ENCODE measurements around the gene XK. TPM values are rescaled to one million over a fixed set of nuclear protein-coding genes. Genes with fewer than 3 reads are reported as not detected.

The XK gene
- total and polyA plus RNA-seq, 9 of the 15 experiments (the other 6 are each of a cell fraction or from before 2014, with no cell fraction given): 4.0 to 21.6 (median 11.6) TPM

- DNase-seq (ENCODE audit: extremely low read depth in 1 of 4, low spot score in 3 of 4) (no peak), FAIRE-seq (no peak), ATAC-seq (peak; percentile 69)
- Histone ChIP-seq H3K4me2 (ENCODE audit: insufficient read depth, low read length) (no peak overlapping the region), H2AFZ (ENCODE audit: low read depth, low read length) (0 out of 2 replicates have a peak overlapping the region, but pooled peaks have one; percentile 32), H3K79me2 (ENCODE audit: control insufficient read depth, insufficient read depth, low read length) (no peaks in the 10 kb centered on the region), H4K20me1 (replicated peaks; ENCODE audit: control insufficient read depth, insufficient read depth, low read length) (no peaks in the 10 kb centered on the region), H3K4me3 (no peak overlapping the region), H3K4me1 (replicated peaks in 1 of 2; ENCODE audit: control insufficient read depth in 2 of 2, insufficient read depth in 2 of 2, low read length in 2 of 2) (peaks cover 0 to 8% of the 10 kb centered on the region in 2 experiments; a peak in 3 of 5 replicates), H3K9ac (ENCODE audit: insufficient read depth in 1 of 2, low read depth in 2 of 2, low read length in 2 of 2) (no peak overlapping the region), H3K27ac (ENCODE audit: extremely low read depth, low read depth, low read length) (no peak overlapping the region), H3K9me3 (replicated peaks; ENCODE audit: control insufficient read depth, insufficient read depth, low read depth, low read length) (no peaks in the 10 kb centered on the region), H3K9me1 (ENCODE audit: control insufficient read depth, insufficient read depth, low read length) (no peaks in the 10 kb centered on the region), H3K36me3 (ENCODE audit: control insufficient read depth, insufficient read depth, low read length) (no peaks in the 10 kb centered on the region), H3K27me3 (ENCODE audit: control insufficient read depth in 2 of 2, insufficient read depth in 2 of 2, low read length in 2 of 2) (no peaks in the 10 kb centered on the region)
- BruUV-seq (replicated peaks): no TSS peak
- no peak for TF ChIP-seq HOMEZ (CRISPR knock-in tag; IDR thresholded peaks at IDR 0.05)
- peak in 1 of 3 experiments; percentile 19; a peak in 2 of 6 replicates for TF ChIP-seq CTCF (IDR thresholded peaks at IDR 0.05 in 2 of 3, conservative IDR thresholded peaks at IDR 0.05 in 1 of 3; ENCODE audit: insufficient read depth in 2 of 3, low read depth in 1 of 3, low read length in 3 of 3)
- intact Hi-C loops (cut with micrococcal nuclease) (no loop called here), in situ Hi-C loops (cut with MboI) (no loop called here)
- POLR2A ChIA-PET: no interaction called here
- CTCF ChIA-PET (ENCODE audit: low intra/inter-chr PET ratio): no interaction called here
Observed at GRCh38 chrX:37646254-37646653, 39.3 kb upstream of the XK start.

Measured in K562 (cell line).